MM.1S (cell line): ENCODE data around the gene CDH4.

Source experiments
- DNase-seq: peaks from one replicate; pipeline ENCODE4 v3.0.0-alpha.2; 2015
- H2AFZ ChIP-seq: fragments of 300-600 bp; sonication (generic); 2 replicates; pipeline ENCODE4 v1.6.0; 2016; ENCODE audit warnings: antibody characterized with exemption, low read length
- H3F3A ChIP-seq: fragments of 300-600 bp; sonication (generic); 2 replicates; pipeline ENCODE4 v1.6.1; 2016; ENCODE audit warnings: mild to moderate bottlenecking, antibody characterized with exemption, low read length, moderate library complexity, mixed read lengths; ENCODE audit not compliant: insufficient read depth
- H3K27ac ChIP-seq: fragments of 300-600 bp; sonication (generic); 2 replicates; pipeline ENCODE4 v1.5.1; 2016; ENCODE audit warnings: mild to moderate bottlenecking, low read length
- H3K27me3 ChIP-seq: fragments of 300-600 bp; sonication (generic); replicated peaks from 2 replicates; pipeline ENCODE4 v1.6.0; 2016; ENCODE audit warnings: low read length; ENCODE audit not compliant: insufficient read depth
- H3K36me3 ChIP-seq: fragments of 300-600 bp; sonication (generic); replicated peaks from 2 replicates; pipeline ENCODE4 v1.6.1; 2016; ENCODE audit warnings: mild to moderate bottlenecking, low read length, mixed read lengths; ENCODE audit not compliant: insufficient read depth
- H3K4me1 ChIP-seq: fragments of 300-600 bp; sonication (generic); 2 replicates; pipeline ENCODE4 v1.6.1; 2016; ENCODE audit warnings: low read length, mixed read lengths
- H3K4me2 ChIP-seq: fragments of 300-600 bp; sonication (generic); 2 replicates; pipeline ENCODE4 v1.6.0; 2016; ENCODE audit warnings: low read depth, low read length
- H3K4me3 ChIP-seq: fragments of 300-600 bp; sonication (generic); 2 replicates; pipeline ENCODE4 v1.5.1; 2016; ENCODE audit warnings: low read length, mixed read lengths
- H3K79me2 ChIP-seq: fragments of 300-600 bp; sonication (generic); 2 replicates; pipeline ENCODE4 v1.6.1; 2016; ENCODE audit warnings: mixed run types, low read length, mixed read lengths
- H3K9ac ChIP-seq: fragments of 300-600 bp; sonication (generic); 2 replicates; pipeline ENCODE4 v1.6.1; 2016; ENCODE audit warnings: low read length, mixed read lengths
- H3K9me2 ChIP-seq: fragments of 300-600 bp; sonication (generic); replicated peaks from 2 replicates; pipeline ENCODE4 v1.6.1; 2016; ENCODE audit warnings: mild to moderate bottlenecking, low read length, mixed read lengths; ENCODE audit not compliant: insufficient read depth
- H3K9me3 ChIP-seq: fragments of 300-600 bp; sonication (generic); replicated peaks from 2 replicates; pipeline ENCODE4 v1.6.1; 2016; ENCODE audit warnings: mild to moderate bottlenecking, low read length, mixed read lengths; ENCODE audit not compliant: insufficient read depth
- H4K20me1 ChIP-seq: fragments of 300-600 bp; sonication (generic); 2 replicates; pipeline ENCODE4 v1.6.1; 2016; ENCODE audit warnings: mild to moderate bottlenecking, low read length, moderate library complexity, mixed read lengths; ENCODE audit not compliant: insufficient read depth
- EZH2 ChIP-seq: fragments of 300-600 bp; sonication (generic); optimal IDR thresholded peaks from 2 replicates; pipeline ENCODE3; 2017; ENCODE audit warnings: low read depth, mild to moderate bottlenecking, antibody characterized with exemption, low read length, mixed read lengths
- EZH2phosphoT487 ChIP-seq: fragments of 300-600 bp; sonication (generic); IDR thresholded peaks from 2 replicates; pipeline ENCODE4 v1.6.1; 2018; ENCODE audit warnings: antibody characterized with exemption, low read length
- TF ChIP-seq, protein P1 (sequence below): fragments of 300-600 bp; sonication (generic); IDR thresholded peaks from 2 replicates; pipeline ENCODE4 v1.5.1; 2016; ENCODE audit warnings: antibody characterized with exemption, low read length, mixed read lengths

Gene CDH4

DNA sequence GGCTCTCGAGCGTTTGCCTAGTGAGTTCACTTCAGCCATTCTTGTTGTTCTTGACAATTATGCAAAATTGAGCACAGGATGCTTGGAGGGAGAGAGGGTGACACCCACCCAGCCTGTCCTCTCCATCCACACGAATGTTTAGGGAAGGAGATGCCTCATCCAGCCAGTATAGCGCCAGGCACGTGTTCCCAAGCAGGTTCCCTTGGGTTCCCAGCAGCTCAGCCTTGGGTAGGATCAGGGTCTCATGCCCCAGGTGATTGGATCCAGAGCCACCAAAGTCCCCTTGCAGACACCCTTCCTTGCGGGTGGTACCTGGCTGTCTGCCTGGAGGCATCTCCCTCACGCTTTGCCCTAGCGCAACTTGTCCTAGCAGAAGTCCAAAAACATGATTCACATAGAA, 394.9 kb downstream of the CDH4 start:
- no peaks in the 10 kb centered on the region for H3F3A ChIP-seq
- H3K9me2 ChIP-seq: no peaks in the 10 kb centered on the region
- H3K79me2 ChIP-seq: no peaks in the 10 kb centered on the region
- H2AFZ ChIP-seq: no peak overlapping the region
- H3K4me1 ChIP-seq: no peaks in the 10 kb centered on the region
- no peaks in the 10 kb centered on the region for H4K20me1 ChIP-seq
- no peak overlapping the region for H3K27ac ChIP-seq
- H3K27me3 ChIP-seq: peaks cover 99% of the 10 kb centered on the region
- no peak for TF ChIP-seq EZH2phosphoT487
- TF ChIP-seq EZH2: no peak
- TF ChIP-seq, protein P1, sequence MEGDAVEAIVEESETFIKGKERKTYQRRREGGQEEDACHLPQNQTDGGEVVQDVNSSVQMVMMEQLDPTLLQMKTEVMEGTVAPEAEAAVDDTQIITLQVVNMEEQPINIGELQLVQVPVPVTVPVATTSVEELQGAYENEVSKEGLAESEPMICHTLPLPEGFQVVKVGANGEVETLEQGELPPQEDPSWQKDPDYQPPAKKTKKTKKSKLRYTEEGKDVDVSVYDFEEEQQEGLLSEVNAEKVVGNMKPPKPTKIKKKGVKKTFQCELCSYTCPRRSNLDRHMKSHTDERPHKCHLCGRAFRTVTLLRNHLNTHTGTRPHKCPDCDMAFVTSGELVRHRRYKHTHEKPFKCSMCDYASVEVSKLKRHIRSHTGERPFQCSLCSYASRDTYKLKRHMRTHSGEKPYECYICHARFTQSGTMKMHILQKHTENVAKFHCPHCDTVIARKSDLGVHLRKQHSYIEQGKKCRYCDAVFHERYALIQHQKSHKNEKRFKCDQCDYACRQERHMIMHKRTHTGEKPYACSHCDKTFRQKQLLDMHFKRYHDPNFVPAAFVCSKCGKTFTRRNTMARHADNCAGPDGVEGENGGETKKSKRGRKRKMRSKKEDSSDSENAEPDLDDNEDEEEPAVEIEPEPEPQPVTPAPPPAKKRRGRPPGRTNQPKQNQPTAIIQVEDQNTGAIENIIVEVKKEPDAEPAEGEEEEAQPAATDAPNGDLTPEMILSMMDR: no peak
- no peaks in the 10 kb centered on the region for H3K9me3 ChIP-seq
- no peak overlapping the region for H3K4me2 ChIP-seq
- DNase-seq: no peak
- H3K9ac ChIP-seq: no peak overlapping the region
- no peak overlapping the region for H3K4me3 ChIP-seq
- H3K36me3 ChIP-seq: no peaks in the 10 kb centered on the region

GRCh38 chr20:61647702-61648101, 395.6 kb downstream of the CDH4 start:
- no peak for DNase-seq
- Histone ChIP-seq H3K4me3 (no peak overlapping the region), H3K9me3 (no peaks in the 10 kb centered on the region), H3F3A (no peaks in the 10 kb centered on the region), H3K9me2 (no peaks in the 10 kb centered on the region), H3K4me1 (no peaks in the 10 kb centered on the region), H2AFZ (no peak overlapping the region), H4K20me1 (no peaks in the 10 kb centered on the region), H3K79me2 (no peaks in the 10 kb centered on the region), H3K4me2 (no peak overlapping the region), H3K27ac (no peak overlapping the region), H3K36me3 (no peaks in the 10 kb centered on the region), H3K9ac (no peak overlapping the region), H3K27me3 (peaks cover 99% of the 10 kb centered on the region)
- TF ChIP-seq EZH2phosphoT487 (no peak), EZH2 (no peak)
- TF ChIP-seq, protein P1: no peak

GRCh38 chr20:61649105-61649859, 397.2 kb downstream of the CDH4 start:
- H3K27me3 ChIP-seq: peaks cover 85% of the 10 kb centered on the region
- no peaks in the 10 kb centered on the region for H3K79me2 ChIP-seq
- no peaks in the 10 kb centered on the region for H3K9me2 ChIP-seq
- H3K4me1 ChIP-seq: no peaks in the 10 kb centered on the region
- no peaks in the 10 kb centered on the region for H3K36me3 ChIP-seq
- H3K27ac ChIP-seq: no peak overlapping the region
- no peak overlapping the region for H3K9ac ChIP-seq
- H4K20me1 ChIP-seq: no peaks in the 10 kb centered on the region
- no peak overlapping the region for H2AFZ ChIP-seq
- H3K4me2 ChIP-seq: no peak overlapping the region
- H3K4me3 ChIP-seq: no peak overlapping the region
- TF ChIP-seq EZH2phosphoT487 (no peak), EZH2 (no peak)
- TF ChIP-seq, protein P1: no peak
- DNase-seq: no peak
- H3F3A ChIP-seq: no peaks in the 10 kb centered on the region
- H3K9me3 ChIP-seq: no peaks in the 10 kb centered on the region
